ENCODE results near the gene EHD4.

The EHD4 gene

DNA sequence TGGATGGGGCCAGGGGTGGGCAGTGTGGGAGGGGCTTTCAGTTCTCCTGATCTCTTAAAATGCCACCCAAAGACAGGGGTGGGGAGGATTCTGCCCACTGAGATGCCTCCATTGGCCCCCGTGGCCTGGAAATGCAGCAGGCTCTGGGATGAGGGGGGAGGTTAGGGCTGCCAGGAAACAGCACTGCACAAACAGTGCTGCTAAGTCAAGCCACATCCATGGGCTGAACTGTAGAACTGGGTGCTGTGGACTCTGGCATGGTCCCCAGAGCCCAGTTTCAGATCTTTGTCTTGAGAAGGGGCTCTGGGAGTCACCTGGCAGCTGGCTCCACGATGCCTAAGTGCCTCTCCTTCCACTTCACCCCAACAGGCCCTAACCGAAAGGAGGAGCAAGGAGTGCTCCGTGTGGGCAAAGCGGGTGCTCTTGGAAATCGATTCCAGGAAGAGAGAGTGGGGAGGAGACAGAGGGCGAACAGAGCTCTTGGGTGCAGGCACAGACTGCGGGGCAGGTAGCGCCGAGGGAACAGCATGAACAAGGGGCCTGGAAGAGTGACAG is 40.6 kb upstream of the EHD4 start:
- TF ChIP-seq, protein P1, sequence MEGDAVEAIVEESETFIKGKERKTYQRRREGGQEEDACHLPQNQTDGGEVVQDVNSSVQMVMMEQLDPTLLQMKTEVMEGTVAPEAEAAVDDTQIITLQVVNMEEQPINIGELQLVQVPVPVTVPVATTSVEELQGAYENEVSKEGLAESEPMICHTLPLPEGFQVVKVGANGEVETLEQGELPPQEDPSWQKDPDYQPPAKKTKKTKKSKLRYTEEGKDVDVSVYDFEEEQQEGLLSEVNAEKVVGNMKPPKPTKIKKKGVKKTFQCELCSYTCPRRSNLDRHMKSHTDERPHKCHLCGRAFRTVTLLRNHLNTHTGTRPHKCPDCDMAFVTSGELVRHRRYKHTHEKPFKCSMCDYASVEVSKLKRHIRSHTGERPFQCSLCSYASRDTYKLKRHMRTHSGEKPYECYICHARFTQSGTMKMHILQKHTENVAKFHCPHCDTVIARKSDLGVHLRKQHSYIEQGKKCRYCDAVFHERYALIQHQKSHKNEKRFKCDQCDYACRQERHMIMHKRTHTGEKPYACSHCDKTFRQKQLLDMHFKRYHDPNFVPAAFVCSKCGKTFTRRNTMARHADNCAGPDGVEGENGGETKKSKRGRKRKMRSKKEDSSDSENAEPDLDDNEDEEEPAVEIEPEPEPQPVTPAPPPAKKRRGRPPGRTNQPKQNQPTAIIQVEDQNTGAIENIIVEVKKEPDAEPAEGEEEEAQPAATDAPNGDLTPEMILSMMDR (IDR thresholded peaks at IDR 0.05; ENCODE audit: insufficient read depth, missing control alignments) = no peak
- DNase-seq (ENCODE audit: insufficient read length, low spot score) (no peak), FAIRE-seq (no peak)

DNA sequence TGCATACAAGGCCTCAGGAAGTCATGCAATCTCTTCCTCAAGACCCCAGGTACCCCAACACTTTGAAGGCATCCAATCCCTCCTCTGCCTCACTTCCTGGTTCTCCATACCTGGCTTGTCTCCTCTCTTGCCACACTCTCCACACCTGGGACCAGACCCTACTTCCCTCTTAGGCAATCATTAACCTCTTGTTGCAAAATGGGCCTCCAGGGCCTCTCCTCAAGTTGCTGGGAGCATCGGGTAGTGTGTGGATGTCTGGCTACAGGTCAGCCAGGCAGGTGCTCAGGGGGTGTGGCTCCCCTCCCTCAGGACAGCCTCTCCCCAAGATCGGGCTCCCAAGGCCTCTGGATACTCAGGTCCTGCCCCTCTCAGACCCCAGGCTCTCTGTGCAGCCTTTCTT is 39.9 kb upstream of the EHD4 start:
- TF ChIP-seq, protein P1 (IDR thresholded peaks at IDR 0.05; ENCODE audit: insufficient read depth, missing control alignments) = no peak
- no peak for FAIRE-seq
- DNase-seq (ENCODE audit: insufficient read length, low spot score) = no peak

DNA sequence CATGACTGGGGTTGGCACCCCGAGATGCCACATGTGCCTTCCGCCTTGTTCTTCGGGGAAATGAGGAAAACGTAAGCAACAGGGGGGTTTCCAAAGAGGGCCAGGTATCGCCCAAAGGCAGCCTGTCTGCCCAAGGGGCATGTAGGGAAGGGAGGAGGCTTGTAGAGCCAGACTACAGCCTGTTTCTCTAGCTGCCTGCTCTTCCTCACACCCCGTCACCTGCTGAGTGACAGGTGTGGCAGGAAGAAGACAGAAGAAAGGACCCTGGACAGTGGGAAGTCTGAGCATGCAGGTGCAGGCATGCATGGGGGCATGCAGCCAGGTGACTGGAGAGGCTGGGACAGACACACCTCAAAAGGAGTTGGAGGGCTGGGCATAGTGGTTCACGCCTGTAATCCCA is 38.7 kb upstream of the EHD4 start:
- no peak for DNase-seq (ENCODE audit: insufficient read length, low spot score)
- TF ChIP-seq, protein P1 (IDR thresholded peaks at IDR 0.05; ENCODE audit: insufficient read depth, missing control alignments) = no peak
- no peak for FAIRE-seq

DNA sequence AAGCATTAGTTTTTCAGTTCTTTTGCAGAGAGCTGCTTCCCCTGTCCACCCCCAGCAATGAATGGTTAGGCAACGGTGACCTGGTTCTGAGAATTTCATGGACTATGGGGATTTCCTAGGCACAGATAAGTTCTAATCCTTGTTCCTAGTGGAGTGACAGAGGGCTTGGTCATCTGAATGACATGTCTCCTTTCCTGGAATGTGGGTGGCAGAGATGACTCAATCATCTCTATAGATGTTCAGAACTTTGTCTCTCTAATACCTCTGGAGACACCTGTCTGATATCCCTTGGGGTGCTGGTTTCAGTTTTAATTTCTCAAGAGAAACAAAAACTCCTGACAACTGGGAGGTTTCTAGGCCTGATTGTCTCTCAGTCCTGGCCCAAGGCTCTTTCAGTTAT is 38.1 kb upstream of the EHD4 start:
- DNase-seq (ENCODE audit: insufficient read length, low spot score) = no peak
- FAIRE-seq = no peak
- TF ChIP-seq, protein P1 (IDR thresholded peaks at IDR 0.05; ENCODE audit: insufficient read depth, missing control alignments) = no peak

DNA sequence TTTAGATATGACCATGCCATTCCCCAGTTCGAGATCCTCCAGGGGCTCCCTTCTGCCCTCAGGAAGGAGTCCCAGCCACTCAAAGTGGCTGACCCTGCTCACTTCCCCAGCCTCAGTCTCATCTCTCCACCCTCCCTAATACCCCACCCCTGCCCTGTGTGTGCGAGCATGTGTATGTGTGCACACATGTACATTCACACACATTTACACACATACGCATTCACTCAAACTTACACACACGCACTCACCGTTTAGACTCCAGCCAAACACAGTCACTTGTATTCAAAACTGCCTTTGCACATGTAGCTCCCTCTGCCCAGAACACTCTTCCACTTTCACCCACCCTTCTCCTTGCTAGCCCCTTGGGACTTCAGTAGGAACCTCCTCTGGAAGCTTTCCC is 37.1 kb upstream of the EHD4 start:
- TF ChIP-seq, protein P1 (IDR thresholded peaks at IDR 0.05; ENCODE audit: insufficient read depth, missing control alignments) = no peak
- FAIRE-seq = no peak
- no peak for DNase-seq (ENCODE audit: insufficient read length, low spot score)

DNA sequence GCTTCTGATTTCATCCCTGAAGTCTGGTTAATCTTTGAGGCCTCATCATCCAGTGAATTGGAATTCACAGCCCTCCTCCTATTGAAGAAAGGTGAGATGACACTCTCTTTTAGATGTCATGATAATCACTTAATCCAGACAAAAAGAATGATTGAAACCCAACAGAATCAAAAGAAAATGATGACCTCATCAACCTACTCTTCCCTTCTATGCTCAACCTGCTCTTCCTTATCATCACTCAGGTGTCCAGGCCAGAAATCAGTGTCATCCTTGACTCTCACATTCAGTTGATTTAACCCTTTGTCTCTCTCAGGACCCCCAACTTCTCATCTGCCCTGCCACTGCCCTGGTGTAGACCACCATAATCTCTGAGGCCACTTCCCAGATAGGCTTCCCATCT is 36.7 kb upstream of the EHD4 start:
- DNase-seq (ENCODE audit: insufficient read length, low spot score) (no peak), FAIRE-seq (no peak)
- TF ChIP-seq, protein P1 (IDR thresholded peaks at IDR 0.05; ENCODE audit: insufficient read depth, missing control alignments) = no peak

DNA sequence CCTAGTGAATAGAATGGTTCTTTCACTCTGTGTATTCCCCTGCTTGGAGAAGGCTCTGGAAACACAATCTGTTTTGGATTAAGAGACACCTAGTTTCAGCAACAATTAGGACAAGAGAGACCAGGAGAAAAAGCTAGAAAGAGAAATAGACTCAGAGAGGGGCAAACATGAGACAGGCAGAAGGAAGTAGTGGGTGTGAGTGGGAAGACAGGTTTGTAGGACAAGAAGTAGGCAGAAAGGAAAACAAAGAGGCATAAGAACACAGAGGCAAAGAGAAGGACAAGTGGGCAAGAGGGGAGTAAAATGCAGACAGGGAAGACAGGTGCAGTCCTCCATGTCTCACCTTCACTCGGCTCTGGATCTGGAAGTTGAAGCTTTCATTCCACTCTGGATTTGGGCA is 35.0 kb upstream of the EHD4 start:
- FAIRE-seq (no peak), DNase-seq (ENCODE audit: insufficient read length, low spot score) (no peak)
- TF ChIP-seq, protein P1 (IDR thresholded peaks at IDR 0.05; ENCODE audit: insufficient read depth, missing control alignments) = no peak
